Smooth muscle cell (in vitro differentiated cells): ENCODE measurements around the gene ACSL6. TPM values are rescaled to one million over a fixed set of nuclear protein-coding genes. Genes with fewer than 3 reads are reported as not detected.

ENCODE experiments used
- DNase-seq: peaks from one replicate; lab custom pipeline; 2025; ENCODE audit not compliant: unreplicated experiment; lab: John Stamatoyannopoulos, UW
- H2AFZ ChIP-seq: fragments of 200-600 bp; sonication (generic); 2 replicates; pipeline ENCODE4 v1.6.0; 2016; ENCODE audit warnings: antibody characterized with exemption, low read depth, mild to moderate bottlenecking
- H3F3A ChIP-seq: fragments of 200-600 bp; sonication (generic); 2 replicates; pipeline ENCODE4 v1.6.0; 2017; ENCODE audit warnings: antibody characterized with exemption, low read depth
- H3K27ac ChIP-seq: fragments of 200-600 bp; sonication (generic); 2 replicates; pipeline ENCODE4 v1.5.1; 2016; ENCODE audit warnings: low read depth, mild to moderate bottlenecking
- H3K27me3 ChIP-seq: fragments of 200-600 bp; sonication (generic); 2 replicates; pipeline ENCODE4 v1.6.1; 2016; ENCODE audit warnings: low read depth, mild to moderate bottlenecking
- H3K36me3 ChIP-seq: fragments of 200-600 bp; sonication (generic); 2 replicates; pipeline ENCODE4 v1.5.1; 2016; ENCODE audit warnings: low read depth
- H3K4me1 ChIP-seq: fragments of 200-600 bp; sonication (generic); 2 replicates; pipeline ENCODE4 v1.5.1; 2016; ENCODE audit warnings: low read depth
- H3K4me2 ChIP-seq: fragments of 200-600 bp; sonication (generic); 2 replicates; pipeline ENCODE4 v1.6.0; 2016; ENCODE audit warnings: mild to moderate bottlenecking
- H3K4me3 ChIP-seq: fragments of 200-600 bp; sonication (generic); 2 replicates; pipeline ENCODE4 v1.5.1; 2016; ENCODE audit warnings: mild to moderate bottlenecking
- H3K79me2 ChIP-seq: fragments of 200-600 bp; sonication (generic); 2 replicates; pipeline ENCODE4 v1.6.0; 2016; ENCODE audit warnings: low read depth, mild to moderate bottlenecking
- H3K9ac ChIP-seq: fragments of 200-600 bp; sonication (generic); 2 replicates; pipeline ENCODE4 v1.6.0; 2016; ENCODE audit warnings: low read depth
- H3K9me3 ChIP-seq: fragments of 200-600 bp; sonication (generic); replicated peaks from 2 replicates; pipeline ENCODE4 v1.5.1; 2016; ENCODE audit warnings: low read depth
- H4K20me1 ChIP-seq: fragments of 200-600 bp; sonication (generic); 2 replicates; pipeline ENCODE4 v1.6.0; 2016; ENCODE audit warnings: low read depth
- WGBS: methylation state at CpG from one replicate; pipeline ENCODE4 v1.1.7; 2016; ENCODE audit warnings: low lambda C conversion rate; 5-methylcytosine and 5-hydroxymethylcytosine counted together
- polyA plus RNA-seq: library from polyadenylated mRNA; unstranded; fragments of >200 nt; fragmentation: Nextera tagmentation; extraction: Ambion mirVana; gene quantifications from 2 replicates; pipeline ENCODE4 v1.2.1, GENCODE V29; 2016
- total RNA-seq: library from RNA; depleted of rRNA; stranded (reverse); fragments of >200 nt; gene quantifications from 2 replicates; pipeline ENCODE4 v1.2.3, GENCODE V29; 2014
- TF ChIP-seq, protein P1 (sequence below): fragments of 200-600 bp; sonication (generic); IDR thresholded peaks from 2 replicates; pipeline ENCODE4 v1.5.1; 2017; ENCODE audit warnings: borderline replicate concordance, mild to moderate bottlenecking, antibody characterized with exemption; ENCODE audit not compliant: insufficient read depth, poor library complexity, severe bottlenecking

Gene ACSL6
- total and polyA plus RNA-seq, 2 experiments from 2014 or later: not detected

DNA sequence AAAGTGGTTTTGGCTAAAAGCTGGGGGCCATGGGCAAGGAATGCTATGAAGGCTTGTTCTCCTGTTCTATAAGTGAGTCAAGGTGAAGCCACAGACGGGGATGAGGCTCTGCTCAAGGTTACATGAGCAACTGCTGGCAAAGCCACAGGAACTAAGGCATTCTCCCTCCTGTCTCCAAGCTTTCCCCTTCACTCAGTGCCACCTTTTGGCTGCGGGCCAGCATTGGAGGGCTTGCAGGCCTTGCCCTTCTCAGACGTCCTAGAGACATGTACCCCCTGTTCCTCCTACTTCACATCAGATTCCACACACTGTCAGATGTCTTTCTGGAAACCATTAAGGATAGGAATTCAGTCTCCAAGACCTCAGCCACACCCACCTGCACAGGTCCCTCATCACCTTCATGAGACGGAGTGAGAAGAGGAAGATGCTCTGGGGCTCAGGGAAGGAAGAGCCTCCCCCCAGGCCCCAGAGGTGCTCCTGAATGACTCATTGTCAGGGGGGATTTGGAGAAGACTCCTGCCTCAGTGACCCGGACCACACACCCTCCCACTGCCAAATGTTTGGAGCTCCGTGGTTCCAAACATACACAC lies 45.5 kb downstream of the ACSL6 start:
- H3K79me2 ChIP-seq: no peaks in the 10 kb centered on the region
- no peaks in the 10 kb centered on the region for H4K20me1 ChIP-seq

DNA sequence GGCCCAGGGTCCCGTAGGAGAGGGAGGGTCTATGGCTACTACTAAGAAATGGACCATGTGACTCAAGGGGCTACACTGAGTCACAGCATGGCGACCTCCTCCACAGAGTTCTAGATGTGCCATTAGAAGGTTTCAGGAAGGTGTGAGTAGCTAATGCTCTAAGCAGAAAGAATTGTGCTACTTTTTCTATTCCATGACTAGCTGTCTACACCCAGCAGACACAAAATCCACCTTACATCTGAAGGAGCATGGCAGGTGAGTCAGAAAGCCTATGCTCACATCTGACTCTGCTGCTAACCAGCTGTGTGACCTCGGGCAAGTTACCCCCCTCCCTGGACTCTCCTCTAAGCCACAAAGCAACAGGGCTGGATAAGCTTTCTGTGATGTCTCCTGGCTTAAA lies 51.6 kb downstream of the ACSL6 start:
- H3K27ac ChIP-seq: no peak overlapping the region
- H3K9ac ChIP-seq: no peak overlapping the region
- no peaks in the 10 kb centered on the region for H3F3A ChIP-seq
- no peaks in the 10 kb centered on the region for H3K9me3 ChIP-seq
- 86% methylated on average over 3 of the region's 3 CpGs for WGBS
- no peak for DNase-seq
- TF ChIP-seq, protein P1, sequence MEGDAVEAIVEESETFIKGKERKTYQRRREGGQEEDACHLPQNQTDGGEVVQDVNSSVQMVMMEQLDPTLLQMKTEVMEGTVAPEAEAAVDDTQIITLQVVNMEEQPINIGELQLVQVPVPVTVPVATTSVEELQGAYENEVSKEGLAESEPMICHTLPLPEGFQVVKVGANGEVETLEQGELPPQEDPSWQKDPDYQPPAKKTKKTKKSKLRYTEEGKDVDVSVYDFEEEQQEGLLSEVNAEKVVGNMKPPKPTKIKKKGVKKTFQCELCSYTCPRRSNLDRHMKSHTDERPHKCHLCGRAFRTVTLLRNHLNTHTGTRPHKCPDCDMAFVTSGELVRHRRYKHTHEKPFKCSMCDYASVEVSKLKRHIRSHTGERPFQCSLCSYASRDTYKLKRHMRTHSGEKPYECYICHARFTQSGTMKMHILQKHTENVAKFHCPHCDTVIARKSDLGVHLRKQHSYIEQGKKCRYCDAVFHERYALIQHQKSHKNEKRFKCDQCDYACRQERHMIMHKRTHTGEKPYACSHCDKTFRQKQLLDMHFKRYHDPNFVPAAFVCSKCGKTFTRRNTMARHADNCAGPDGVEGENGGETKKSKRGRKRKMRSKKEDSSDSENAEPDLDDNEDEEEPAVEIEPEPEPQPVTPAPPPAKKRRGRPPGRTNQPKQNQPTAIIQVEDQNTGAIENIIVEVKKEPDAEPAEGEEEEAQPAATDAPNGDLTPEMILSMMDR: no peak
- no peak overlapping the region for H3K4me3 ChIP-seq
- H3K4me2 ChIP-seq: no peak overlapping the region
- H3K79me2 ChIP-seq: no peaks in the 10 kb centered on the region
- H3K4me1 ChIP-seq: no peaks in the 10 kb centered on the region
- H3K27me3 ChIP-seq: no peaks in the 10 kb centered on the region
- H2AFZ ChIP-seq: no peak overlapping the region
- no peaks in the 10 kb centered on the region for H4K20me1 ChIP-seq
- H3K36me3 ChIP-seq: no peaks in the 10 kb centered on the region

More for the DNA sequence above, 45.5 kb downstream of the ACSL6 start:
- 76% methylated on average over 6 of the region's 6 CpGs for WGBS
- Histone ChIP-seq H3K9ac (no peak overlapping the region), H3F3A (no peaks in the 10 kb centered on the region), H3K4me3 (no peak overlapping the region), H3K4me2 (no peak overlapping the region), H3K27ac (no peak overlapping the region), H3K27me3 (no peaks in the 10 kb centered on the region), H3K4me1 (no peaks in the 10 kb centered on the region), H3K36me3 (no peaks in the 10 kb centered on the region), H3K9me3 (no peaks in the 10 kb centered on the region), H2AFZ (no peak overlapping the region)
- DNase-seq: no peak
- TF ChIP-seq, protein P1: no peak

DNA sequence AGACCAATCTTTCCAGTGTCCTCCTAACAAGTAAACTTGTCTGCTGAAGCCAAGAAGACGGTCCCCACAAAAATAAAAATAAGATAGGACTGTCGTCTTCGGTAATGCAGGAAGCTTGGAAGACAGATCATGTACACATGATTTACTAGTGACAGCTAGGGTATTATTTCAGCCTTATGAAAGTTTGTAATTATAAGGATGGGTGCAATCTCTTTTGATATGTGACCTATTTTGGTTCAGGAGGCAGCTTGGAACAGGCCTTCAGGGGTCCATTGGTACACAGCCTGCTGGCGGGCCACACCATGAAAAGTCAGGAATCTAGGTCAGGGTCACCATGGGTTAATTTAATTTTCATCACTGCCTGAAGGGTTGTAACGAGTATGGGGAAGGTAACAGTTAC lies 52.3 kb downstream of the ACSL6 start:
- Histone ChIP-seq H3K4me1 (no peaks in the 10 kb centered on the region), H3K9me3 (no peaks in the 10 kb centered on the region), H2AFZ (no peak overlapping the region), H3K79me2 (no peaks in the 10 kb centered on the region), H3K9ac (no peak overlapping the region), H3K27ac (no peak overlapping the region), H3K4me3 (no peak overlapping the region), H3K4me2 (no peak overlapping the region), H3K27me3 (no peaks in the 10 kb centered on the region), H4K20me1 (no peaks in the 10 kb centered on the region), H3F3A (no peaks in the 10 kb centered on the region), H3K36me3 (no peaks in the 10 kb centered on the region)
- TF ChIP-seq, protein P1: no peak
- WGBS: 88% methylated on average over 5 of the region's 5 CpGs
- no peak for DNase-seq
